DMS 273 (cell line): ENCODE results near the gene UNC5B.
A peak's percentile ranks its signal among the peaks of the same experiment; 100 is the strongest.
"Not testable (repeated sequence)": the region's sequence is repeated elsewhere in the genome, so short reads cannot be mapped to it uniquely, and the experiment has no call there.

Experiments used
- DNase-seq: peaks from one replicate; lab custom pipeline; 2025; ENCODE audit not compliant: unreplicated experiment; lab: John Stamatoyannopoulos, UW

Gene UNC5B

GRCh38 chr10:71294091-71294561 lies 81.8 kb downstream of the UNC5B start:
- no peak for DNase-seq

- DNase-seq = peak; percentile 47
These were observed 82.5 kb downstream of the UNC5B start for GRCh38 chr10:71294856-71295255.

GRCh38 chr10:71295641-71296040 lies 83.3 kb downstream of the UNC5B start:
- no peak for DNase-seq

- no peak for DNase-seq
These were observed 83.7 kb downstream of the UNC5B start for GRCh38 chr10:71296086-71296485.

- DNase-seq = not testable (repeated sequence)
These were observed 84.4 kb downstream of the UNC5B start for GRCh38 chr10:71296811-71297210.

GRCh38 chr10:71297343-71297742 lies 85.0 kb downstream of the UNC5B start:
- no peak for DNase-seq

- DNase-seq = no peak
These were observed 86.9 kb downstream of the UNC5B start for GRCh38 chr10:71299071-71299785.

- DNase-seq = no peak
These were observed 88.4 kb downstream of the UNC5B start for GRCh38 chr10:71300555-71301370.

GRCh38 chr10:71301371-71301916 lies 89.1 kb downstream of the UNC5B start:
- DNase-seq = no peak

- DNase-seq = no peak
These were observed 90.1 kb downstream of the UNC5B start for GRCh38 chr10:71302451-71302850.

GRCh38 chr10:71302874-71303568 lies 90.7 kb downstream of the UNC5B start:
- DNase-seq = peak; percentile 85

- no peak for DNase-seq
These were observed 91.2 kb downstream of the UNC5B start for GRCh38 chr10:71303569-71303907.

- DNase-seq = no peak
These were observed 92.5 kb downstream of the UNC5B start for GRCh38 chr10:71304914-71305313.

- no peak for DNase-seq
These were observed 94.6 kb downstream of the UNC5B start for GRCh38 chr10:71306979-71307378.

GRCh38 chr10:71307469-71308085 lies 95.2 kb downstream of the UNC5B start:
- no peak for DNase-seq

- DNase-seq = no peak
These were observed 95.9 kb downstream of the UNC5B start for GRCh38 chr10:71308244-71308643.

- DNase-seq = no peak
These were observed 96.6 kb downstream of the UNC5B start for GRCh38 chr10:71308985-71309384.

GRCh38 chr10:71309919-71310318 lies 97.5 kb downstream of the UNC5B start:
- no peak for DNase-seq

- no peak for DNase-seq
These were observed 99.8 kb downstream of the UNC5B start for GRCh38 chr10:71312220-71312619.

- peak; percentile 94 for DNase-seq
These were observed 100.7 kb downstream of the UNC5B start for GRCh38 chr10:71312811-71313789.
